GM18870 (cell line): ENCODE data around the gene ZNF512.
"Not testable (repeated sequence)": the region's sequence is repeated elsewhere in the genome, so short reads cannot be mapped to it uniquely, and the experiment has no call there.

Experiments used
- ATAC-seq: cut with Tn5 transposase; IDR thresholded peaks from one replicate; pipeline ENCODE4 v1.9.1; 2021; ENCODE audit warnings: moderate library complexity; ENCODE audit not compliant: unreplicated experiment

ZNF512 gene

GRCh38 chr2:27582129-27582694 lies 630 bp upstream of the ZNF512 start:
- ATAC-seq: no peak

- ATAC-seq: no peak
Observed at GRCh38 chr2:27583390-27583915, 611 bp downstream of the ZNF512 start.

- ATAC-seq: no peak
Observed at GRCh38 chr2:27584597-27584996, 1.8 kb downstream of the ZNF512 start.

GRCh38 chr2:27587025-27587424 lies 4.2 kb downstream of the ZNF512 start:
- ATAC-seq: no peak

- no peak for ATAC-seq
Observed at GRCh38 chr2:27588308-27588707, 5.5 kb downstream of the ZNF512 start.

- ATAC-seq: no peak
Observed at GRCh38 chr2:27591745-27592144, 8.9 kb downstream of the ZNF512 start.

- no peak for ATAC-seq
Observed at GRCh38 chr2:27593240-27593639, 10.4 kb downstream of the ZNF512 start.

GRCh38 chr2:27594020-27594703 lies 11.3 kb downstream of the ZNF512 start:
- ATAC-seq: not testable (repeated sequence)

GRCh38 chr2:27595412-27595811 lies 12.6 kb downstream of the ZNF512 start:
- not testable (repeated sequence) for ATAC-seq

GRCh38 chr2:27596627-27597026 lies 13.8 kb downstream of the ZNF512 start:
- ATAC-seq: no peak

GRCh38 chr2:27606611-27607010 lies 23.8 kb downstream of the ZNF512 start:
- ATAC-seq: no peak

GRCh38 chr2:27613985-27614384 lies 31.1 kb downstream of the ZNF512 start:
- ATAC-seq: no peak

GRCh38 chr2:27615316-27615715 lies 32.5 kb downstream of the ZNF512 start:
- ATAC-seq: no peak

- ATAC-seq: no peak
Observed at GRCh38 chr2:27621524-27621923, 38.7 kb downstream of the ZNF512 start.

GRCh38 chr2:27622921-27623384 lies 40.1 kb downstream of the ZNF512 start:
- ATAC-seq: no peak

GRCh38 chr2:27624943-27625342 lies 42.1 kb downstream of the ZNF512 start:
- ATAC-seq: no peak

- ATAC-seq: not testable (repeated sequence)
Observed at GRCh38 chr2:27626323-27626722, 43.5 kb downstream of the ZNF512 start.

- not testable (repeated sequence) for ATAC-seq
Observed at GRCh38 chr2:27626921-27627320, 44.1 kb downstream of the ZNF512 start.

GRCh38 chr2:27627963-27628766 lies 45.3 kb downstream of the ZNF512 start:
- ATAC-seq: no peak

- ATAC-seq: peak; percentile 87
Observed at GRCh38 chr2:27628767-27629709, 46.2 kb downstream of the ZNF512 start, which contains the start of the genes CCDC121 and GPN1. CCDC121 (minus strand) TSS chr2:27629012; CDS start chr2:27627799, 1,213 bp downstream. GPN1 (plus strand) TSS chr2:27629050; CDS start chr2:27629059, 9 bp downstream.
